GM13977 (cell line): ENCODE data around the gene LILRB1.
A peak's percentile ranks its signal among the peaks of the same experiment; 100 is the strongest.
"Not testable (repeated sequence)": the region's sequence is repeated elsewhere in the genome, so short reads cannot be mapped to it uniquely, and the experiment has no call there.

Source experiments
- DNase-seq: peaks from one replicate; pipeline ENCODE4 v3.0.0; 2012; ENCODE audit warnings: low spot score
- CTCF ChIP-seq: IDR thresholded peaks from 2 replicates; pipeline ENCODE4 v1.5.1; 2012; ENCODE audit warnings: mild to moderate bottlenecking, control low read depth; ENCODE audit not compliant: insufficient read depth; ENCODE audit errors: extremely low read depth, missing control alignments
- in situ Hi-C: fragments of 300-500 bp; cut with MboI; formaldehyde crosslinking; loops from one replicate; pipeline ENCODE4 v1.12.0; 2022; ENCODE audit warnings: low sequenced_read_pairs, low pct_unique_long_range_greater_than_20kb, mixed read lengths, inconsistent platforms; ENCODE audit not compliant: unreplicated experiment

Gene LILRB1

GRCh38 chr19:54667217-54667616 lies 36.9 kb downstream of the LILRB1 start:
- in situ Hi-C loops: no loop called here
- no peak for TF ChIP-seq CTCF
- DNase-seq: no peak

GRCh38 chr19:54668353-54668752 lies 38.1 kb downstream of the LILRB1 start:
- no peak for TF ChIP-seq CTCF
- in situ Hi-C loops: no loop called here
- DNase-seq: no peak

- TF ChIP-seq CTCF: no peak
- in situ Hi-C loops: no loop called here
- no peak for DNase-seq
Observed at GRCh38 chr19:54670576-54671357, 40.5 kb downstream of the LILRB1 start.

GRCh38 chr19:54673222-54673621 lies 42.9 kb downstream of the LILRB1 start:
- TF ChIP-seq CTCF: no peak
- in situ Hi-C loops: no loop called here
- no peak for DNase-seq

GRCh38 chr19:54674021-54674617 lies 43.8 kb downstream of the LILRB1 start:
- peak; percentile 48 for DNase-seq
- in situ Hi-C loops: no loop called here
- peak; percentile 72 for TF ChIP-seq CTCF

GRCh38 chr19:54676210-54676834 lies 46.0 kb downstream of the LILRB1 start:
- in situ Hi-C loops: not testable (repeated sequence)
- peak; percentile 67 for DNase-seq
- peak; percentile 80 for TF ChIP-seq CTCF
